Lung (tissue), 16 donors: ENCODE results near the gene CHRDL2. TPM values are rescaled to one million over a fixed set of nuclear protein-coding genes. Genes with fewer than 3 reads are reported as not detected.

ENCODE experiments used
- ATAC-seq: fragments of 200-7000 bp; cut with Tn5 transposase; one replicate; pipeline ENCODE4 v1.9.1; 2020; ENCODE audit warnings: moderate number of reproducible peaks; ENCODE audit not compliant: insufficient read depth, low FRiP score
- DNase-seq, 3 donors: peaks; one replicate each; pipeline ENCODE4 v3.0.0-alpha.2; 2013 to 2017
- H3K27ac ChIP-seq, 2 donors: one replicate each; pipeline ENCODE4 v1.5.1; 2013; ENCODE audit warnings: mild to moderate bottlenecking in 2 of 2, moderate library complexity in 2 of 2, control low read depth in 1 of 2, inconsistent platforms in 1 of 2, low read depth in 1 of 2, low read length in 1 of 2
- H3K27me3 ChIP-seq, 3 donors: one replicate each; pipeline ENCODE4 v1.5.1; 2013; ENCODE audit warnings: low read length in 2 of 3; ENCODE audit not compliant: control insufficient read depth in 3 of 3, insufficient read depth in 3 of 3
- H3K36me3 ChIP-seq, 4 donors: one replicate each; pipeline ENCODE4 v1.5.1; 2013; ENCODE audit warnings: low read length in 4 of 4, mild to moderate bottlenecking in 1 of 4, moderate library complexity in 1 of 4; ENCODE audit not compliant: control insufficient read depth in 4 of 4, insufficient read depth in 4 of 4
- H3K4me1 ChIP-seq, 5 donors: one replicate each; pipeline ENCODE4 v1.5.1; 2013; ENCODE audit warnings: low read length in 5 of 5, mild to moderate bottlenecking in 2 of 5, moderate library complexity in 1 of 5; ENCODE audit not compliant: control insufficient read depth in 5 of 5, insufficient read depth in 5 of 5
- H3K4me3 ChIP-seq: one replicate; pipeline ENCODE4 v1.5.1; 2013; ENCODE audit warnings: mild to moderate bottlenecking, control low read depth, moderate library complexity
- H3K9ac ChIP-seq, 2 donors: one replicate each; pipeline ENCODE4 v1.5.1; 2013; ENCODE audit warnings: low read length in 2 of 2, control low read depth in 1 of 2; ENCODE audit not compliant: insufficient read depth in 1 of 2
- H3K9me3 ChIP-seq, 4 donors: one replicate each; pipeline ENCODE4 v1.5.1; 2013; ENCODE audit warnings: low read length in 3 of 4, mild to moderate bottlenecking in 1 of 4, moderate library complexity in 1 of 4; ENCODE audit not compliant: control insufficient read depth in 4 of 4, insufficient read depth in 3 of 4
- WGBS, 2 donors: extraction: QIAGEN DNeasy Blood & Tissue Kit; methylation state at CpG; one replicate each; pipeline ENCODE4 v1.1.7; 2013; 5-methylcytosine and 5-hydroxymethylcytosine counted together
- long read RNA-seq, 5 donors: transcript quantifications; one replicate each; lab custom pipeline, GENCODE V29; 2026
- polyA plus RNA-seq, 2 donors: library from polyadenylated mRNA; stranded (reverse); fragments of 200-250 nt; gene quantifications; one replicate each; pipeline ENCODE4 v1.2.1, GENCODE V29; 2013
- total RNA-seq, 2 donors: library from RNA; depleted of rRNA in 1 of 2; stranded (reverse); fragments of >200 nt in 1 of 2; gene quantifications; one replicate each; pipeline ENCODE4 v1.2.1, GENCODE V29; 2014 to 2021
- TF ChIP-seq, protein P1 (sequence below): IDR thresholded peaks from 2 replicates; pipeline ENCODE4 v1.5.1; 2012; ENCODE audit warnings: mild to moderate bottlenecking; ENCODE audit errors: control extremely low read depth, extremely low read depth
- donor health status: control.
- donor health status: control.
- donor health status: Bipolar disorder and iron deficiency.
- donor health status: healthy.
- donor health status: DM: yes; HTN: yes; CAD: no.

The CHRDL2 gene, protein sequence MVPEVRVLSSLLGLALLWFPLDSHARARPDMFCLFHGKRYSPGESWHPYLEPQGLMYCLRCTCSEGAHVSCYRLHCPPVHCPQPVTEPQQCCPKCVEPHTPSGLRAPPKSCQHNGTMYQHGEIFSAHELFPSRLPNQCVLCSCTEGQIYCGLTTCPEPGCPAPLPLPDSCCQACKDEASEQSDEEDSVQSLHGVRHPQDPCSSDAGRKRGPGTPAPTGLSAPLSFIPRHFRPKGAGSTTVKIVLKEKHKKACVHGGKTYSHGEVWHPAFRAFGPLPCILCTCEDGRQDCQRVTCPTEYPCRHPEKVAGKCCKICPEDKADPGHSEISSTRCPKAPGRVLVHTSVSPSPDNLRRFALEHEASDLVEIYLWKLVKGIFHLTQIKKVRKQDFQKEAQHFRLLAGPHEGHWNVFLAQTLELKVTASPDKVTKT
- 1 to 10 TPM; 1.7 to 5.9 TPM for total RNA-seq
- polyA plus RNA-seq = 1 to 10 TPM; 4.4 to 5.3 TPM
- long read RNA-seq, donor 1 = 0 reads
- long read RNA-seq, donor 2 = 0 reads
- long read RNA-seq, donor 3 = 0 reads
- long read RNA-seq, donor 4 = 0 reads
- long read RNA-seq, donor 5 = 0 reads

DNA sequence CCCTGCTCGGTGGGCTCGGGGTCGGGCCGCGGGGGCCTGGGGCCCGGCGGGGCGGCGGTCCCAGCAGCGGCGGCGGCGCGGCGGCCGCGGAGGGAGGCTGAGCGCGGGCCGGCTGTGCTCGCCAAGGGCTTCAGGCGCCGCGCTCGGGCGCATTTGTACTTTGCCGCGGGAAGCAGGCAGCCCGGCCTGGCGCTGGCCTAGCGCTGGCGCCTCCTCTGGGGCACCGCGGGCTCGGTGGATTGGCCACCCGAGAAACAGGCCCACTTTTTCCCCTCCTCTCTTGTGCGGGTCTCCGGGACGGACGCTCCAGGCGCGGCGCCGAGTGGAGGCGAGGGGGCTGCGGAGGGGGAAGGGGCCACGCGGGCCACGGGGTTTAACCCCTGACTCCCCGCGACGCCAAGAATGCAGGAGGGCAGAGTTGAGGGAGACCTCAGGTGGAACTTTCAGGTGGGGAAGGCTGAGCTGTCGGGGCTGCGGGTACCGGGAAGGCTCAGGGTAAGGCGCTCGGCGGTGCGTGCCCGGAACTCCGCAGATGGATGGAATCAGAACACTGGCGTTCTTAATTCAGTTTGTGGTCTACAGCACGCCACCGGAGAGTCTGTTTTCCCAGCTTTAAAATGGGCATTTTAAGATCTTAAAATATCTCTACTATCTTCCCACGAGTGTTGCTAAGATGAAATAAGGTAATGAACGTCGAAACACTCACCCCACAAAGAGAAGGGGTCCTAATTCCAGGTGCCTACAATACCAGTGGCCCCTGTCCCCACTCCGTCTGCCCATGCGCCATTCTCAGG lies at the start of gene CHRDL2:
TSS of gene CHRDL2 (minus strand) at position 126 of the 794 bp plus-strand sequence. CDS start 538 bp downstream, outside the sequence.
- H3K36me3 ChIP-seq = no peaks in the 10 kb centered on the region
- H3K27me3 ChIP-seq = peaks cover 0 to 41% (median 34%) of the 10 kb centered on the region in 3 donors
- no peaks in the 10 kb centered on the region for H3K9me3 ChIP-seq
- peak in 2 of 3 donors; percentile 36 to 53 for DNase-seq
- TF ChIP-seq, protein P1, sequence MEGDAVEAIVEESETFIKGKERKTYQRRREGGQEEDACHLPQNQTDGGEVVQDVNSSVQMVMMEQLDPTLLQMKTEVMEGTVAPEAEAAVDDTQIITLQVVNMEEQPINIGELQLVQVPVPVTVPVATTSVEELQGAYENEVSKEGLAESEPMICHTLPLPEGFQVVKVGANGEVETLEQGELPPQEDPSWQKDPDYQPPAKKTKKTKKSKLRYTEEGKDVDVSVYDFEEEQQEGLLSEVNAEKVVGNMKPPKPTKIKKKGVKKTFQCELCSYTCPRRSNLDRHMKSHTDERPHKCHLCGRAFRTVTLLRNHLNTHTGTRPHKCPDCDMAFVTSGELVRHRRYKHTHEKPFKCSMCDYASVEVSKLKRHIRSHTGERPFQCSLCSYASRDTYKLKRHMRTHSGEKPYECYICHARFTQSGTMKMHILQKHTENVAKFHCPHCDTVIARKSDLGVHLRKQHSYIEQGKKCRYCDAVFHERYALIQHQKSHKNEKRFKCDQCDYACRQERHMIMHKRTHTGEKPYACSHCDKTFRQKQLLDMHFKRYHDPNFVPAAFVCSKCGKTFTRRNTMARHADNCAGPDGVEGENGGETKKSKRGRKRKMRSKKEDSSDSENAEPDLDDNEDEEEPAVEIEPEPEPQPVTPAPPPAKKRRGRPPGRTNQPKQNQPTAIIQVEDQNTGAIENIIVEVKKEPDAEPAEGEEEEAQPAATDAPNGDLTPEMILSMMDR = no peak
- 11 to 20% methylated on average over 32 to 69 of the region's 69 CpGs for WGBS, 2 donors
- H3K27ac ChIP-seq = no peak within 1 kb of the TSS
- peaks cover 0 to 7% (median 0%) of the 10 kb centered on the region in 5 donors for H3K4me1 ChIP-seq
- no peak within 1 kb of the TSS for H3K4me3 ChIP-seq
- ATAC-seq = no peak
- H3K9ac ChIP-seq = no peak within 1 kb of the TSS

DNA sequence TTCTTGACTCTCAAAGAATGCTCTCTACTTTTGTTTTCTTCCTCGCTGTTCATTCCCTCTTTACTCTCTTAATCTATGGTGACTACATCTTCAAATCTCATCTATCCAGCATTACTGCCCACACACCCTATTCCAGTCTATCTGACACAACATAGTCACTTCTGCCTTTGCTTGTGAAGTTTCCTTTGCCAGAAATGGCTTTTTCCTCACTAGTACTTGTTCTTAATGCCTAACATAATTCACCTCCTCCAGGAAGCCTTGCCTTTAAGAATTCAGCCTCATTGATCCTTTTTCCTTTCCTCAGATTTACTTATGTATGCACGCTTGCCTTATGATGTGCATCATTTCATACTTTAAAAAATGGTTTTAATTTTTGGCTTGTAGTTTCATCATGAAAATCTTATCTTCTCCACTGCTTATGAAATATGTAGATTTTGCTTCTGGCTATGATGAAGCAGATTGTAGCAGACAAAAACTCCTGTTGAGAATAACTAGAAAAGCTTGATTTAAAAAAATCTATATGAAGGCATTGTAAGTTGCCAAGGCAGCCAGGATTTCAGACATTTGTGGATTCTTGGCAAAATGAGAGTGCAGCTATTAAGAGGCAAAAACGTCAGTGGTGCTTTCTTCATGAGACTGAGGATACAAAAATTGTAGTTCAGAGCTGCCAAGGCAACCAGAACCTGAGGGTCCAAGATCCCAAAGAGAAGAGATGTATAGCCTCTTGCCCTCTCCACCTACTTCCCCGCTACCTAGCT lies 49.2 kb upstream of the CHRDL2 start:
- Histone ChIP-seq H3K9me3 (no peaks in the 10 kb centered on the region), H3K36me3 (no peaks in the 10 kb centered on the region), H3K9ac (peak overlapping the region in 1 of 2 donors; percentile 43), H3K27me3 (no peaks in the 10 kb centered on the region), H3K4me1 (peaks cover 8 to 29% (median 12%) of the 10 kb centered on the region in 5 donors), H3K27ac (no peak overlapping the region), H3K4me3 (no peak overlapping the region)
- DNase-seq (peak; percentile 15 to 67 (median 66)), ATAC-seq (no peak)
- WGBS, 2 donors = 86 to 90% methylated on average over 4 of the region's 4 CpGs
- TF ChIP-seq, protein P1 = no peak

DNA sequence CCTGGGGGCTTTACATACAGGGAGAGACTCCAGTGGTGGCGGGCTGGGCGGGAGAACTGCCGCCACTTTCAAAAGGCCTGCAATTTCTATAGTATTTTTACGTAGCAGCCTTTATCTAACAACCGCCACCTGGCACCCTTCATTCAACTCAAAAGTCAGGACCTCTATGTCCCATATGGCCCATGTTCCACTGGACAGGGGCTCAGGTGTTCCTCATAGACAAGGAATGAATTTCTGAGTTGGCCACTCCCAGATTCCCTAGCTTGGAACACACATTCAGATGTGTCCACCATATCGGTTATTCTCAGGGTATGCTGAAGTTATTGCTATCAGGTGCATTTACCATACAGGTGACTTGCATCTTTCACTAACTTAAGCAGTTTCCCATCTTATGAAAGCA lies 47.4 kb upstream of the CHRDL2 start:
- ATAC-seq (no peak), DNase-seq (no peak)
- Histone ChIP-seq H3K9me3 (no peaks in the 10 kb centered on the region), H3K27me3 (no peaks in the 10 kb centered on the region), H3K36me3 (no peaks in the 10 kb centered on the region), H3K9ac (no peak overlapping the region), H3K4me1 (peaks cover 6 to 21% (median 10%) of the 10 kb centered on the region in 5 donors), H3K27ac (no peak overlapping the region), H3K4me3 (no peak overlapping the region)
- TF ChIP-seq, protein P1 = no peak
- WGBS, 2 donors = 98 to 100% methylated on average over 6 of the region's 6 CpGs
